SK-N-SH (cell line): ENCODE results near the gene CACUL1.

Experiments
- CTCF ChIP-seq: fragments of 200-600 bp; sonication (generic); IDR thresholded peaks from 2 replicates; pipeline ENCODE4 v1.6.1; 2017; ENCODE audit warnings: antibody characterized with exemption, mild to moderate bottlenecking, moderate library complexity
- EP300 ChIP-seq, 2 experiments: IDR thresholded peaks; 2 replicates each; pipeline versions ENCODE4 v1.4.0 to v1.6.1; 2012; ENCODE audit warnings: borderline replicate concordance in 1 of 2, low read depth in 1 of 2, low read length in 1 of 2
- POLR2AphosphoS5 ChIP-seq: IDR thresholded peaks from 2 replicates; pipeline ENCODE4 v1.6.1; 2012; ENCODE audit warnings: low read depth, low read length
- RAD21 ChIP-seq: IDR thresholded peaks from 2 replicates; pipeline ENCODE4 v1.6.1; 2012; ENCODE audit warnings: mild to moderate bottlenecking, low read length
- RCOR1 ChIP-seq: fragments of 150-350 bp; IDR thresholded peaks from 2 replicates; pipeline ENCODE4 v1.6.1; 2017; ENCODE audit warnings: antibody characterized with exemption, low read length
- TAF1 ChIP-seq: IDR thresholded peaks from 2 replicates; pipeline ENCODE4 v1.6.1; 2012; ENCODE audit warnings: low read depth, mild to moderate bottlenecking, low read length, moderate library complexity, borderline replicate concordance
- USF2 ChIP-seq: fragments of 150-350 bp; IDR thresholded peaks from 2 replicates; pipeline ENCODE4 v1.6.1; 2017; ENCODE audit warnings: antibody characterized with exemption, low read length, low read depth, borderline replicate concordance
- YY1 ChIP-seq: IDR thresholded peaks from 2 replicates; pipeline ENCODE4 v1.4.0; 2012; ENCODE audit warnings: low read depth, mild to moderate bottlenecking

GRCh38 chr10:118734475-118734874, 20.3 kb downstream of the CACUL1 start:
- TF ChIP-seq CTCF (peak; percentile 48), RAD21 (peak; percentile 45), YY1 (no peak), EP300 (IDR thresholded peaks at IDR 0.05; ENCODE audit: borderline replicate concordance in 1 of 2, low read depth in 1 of 2, low read length in 1 of 2) (no peak), POLR2AphosphoS5 (no peak), RCOR1 (no peak), USF2 (no peak), TAF1 (no peak)
